HepG2 (cell line): ENCODE data around the gene RPA1. TPM values are rescaled to one million over a fixed set of nuclear protein-coding genes. Genes with fewer than 3 reads are reported as not detected.

Experiments
- ESRRA ChIP-seq: sonication (generic); formaldehyde crosslinking; IDR thresholded peaks from 2 replicates; pipeline ENCODE4 v1.5.1; 2020; ENCODE audit warnings: mild to moderate bottlenecking, low read depth, missing genetic modification reagents
- FOXP1 ChIP-seq, 2 experiments: fragments of 450-650 bp in 1 of 2; IDR thresholded peaks; 2 replicates each; pipeline ENCODE4 v1.6.1; 2017 to 2018; ENCODE audit warnings: antibody characterized with exemption in 1 of 2
- GATAD1 ChIP-seq: IDR thresholded peaks from 2 replicates; pipeline ENCODE4 v1.6.1; 2016; ENCODE audit warnings: missing genetic modification reagents, missing compliant biosample characterization
- GFI1 ChIP-seq: sonication (generic); formaldehyde crosslinking; IDR thresholded peaks from 2 replicates; pipeline ENCODE4 v1.5.0; 2020; ENCODE audit warnings: missing genetic modification reagents, mild to moderate bottlenecking, borderline replicate concordance
- HDAC2 ChIP-seq: sonication (generic); formaldehyde crosslinking; IDR thresholded peaks from 2 replicates; pipeline ENCODE4 v1.4.0; 2020; ENCODE audit warnings: missing genetic modification reagents
- KLF9 ChIP-seq: IDR thresholded peaks from 2 replicates; pipeline ENCODE4 v1.6.1; 2016; ENCODE audit warnings: low read depth
- MIXL1 ChIP-seq: IDR thresholded peaks from 2 replicates; pipeline ENCODE4 v1.6.1; 2016
- MTA3 ChIP-seq: sonication (generic); formaldehyde crosslinking; IDR thresholded peaks from 2 replicates; pipeline ENCODE4 v1.4.0; 2020; ENCODE audit warnings: missing genetic modification reagents
- POLR2AphosphoS5 ChIP-seq: IDR thresholded peaks from 2 replicates; pipeline ENCODE4 v1.6.1; 2012; ENCODE audit warnings: low read depth, low read length
- RCOR2 ChIP-seq: IDR thresholded peaks from 2 replicates; pipeline ENCODE4 v1.6.1; 2016; ENCODE audit warnings: missing biosample characterization, missing genetic modification reagents
- RFX1 ChIP-seq: fragments of 450-650 bp; IDR thresholded peaks from 2 replicates; pipeline ENCODE4 v1.6.1; 2017
- ZC3H13 ChIP-seq: sonication (generic); formaldehyde crosslinking; IDR thresholded peaks from 2 replicates; pipeline ENCODE4 v1.8.1; 2023; ENCODE audit warnings: mild to moderate bottlenecking, missing genetic modification reagents, moderate library complexity
- ZFP62 ChIP-seq: sonication (generic); formaldehyde crosslinking; IDR thresholded peaks from 2 replicates; pipeline ENCODE4 v1.4.0; 2020; ENCODE audit warnings: missing genetic modification reagents
- ZNF143 ChIP-seq: sonication (generic); formaldehyde crosslinking; IDR thresholded peaks from 2 replicates; pipeline ENCODE4 v1.4.0; 2020; ENCODE audit warnings: missing genetic modification reagents
- ZNF180 ChIP-seq: sonication (generic); formaldehyde crosslinking; IDR thresholded peaks from 2 replicates; pipeline ENCODE4 v1.4.0; 2020; ENCODE audit warnings: low read depth, missing genetic modification reagents, borderline replicate concordance
- ZNF224 ChIP-seq: sonication (generic); formaldehyde crosslinking; IDR thresholded peaks from 2 replicates; pipeline ENCODE4 v1.5.0; 2020; ENCODE audit warnings: mild to moderate bottlenecking, missing genetic modification reagents
- ZNF225 ChIP-seq: sonication (generic); formaldehyde crosslinking; IDR thresholded peaks from 2 replicates; pipeline ENCODE4 v1.4.0; 2020; ENCODE audit warnings: mild to moderate bottlenecking, missing genetic modification reagents
- ZNF329 ChIP-seq: sonication (generic); formaldehyde crosslinking; IDR thresholded peaks from 2 replicates; pipeline ENCODE4 v1.9.0; 2021; ENCODE audit warnings: low read depth, mild to moderate bottlenecking, missing genetic modification reagents
- ZNF333 ChIP-seq: sonication (generic); formaldehyde crosslinking; IDR thresholded peaks from 2 replicates; pipeline ENCODE4 v1.4.0; 2020; ENCODE audit warnings: mild to moderate bottlenecking, missing genetic modification reagents, borderline replicate concordance
- ZNF430 ChIP-seq: sonication (generic); formaldehyde crosslinking; IDR thresholded peaks from 2 replicates; pipeline ENCODE4 v1.9.0; 2021; ENCODE audit warnings: mild to moderate bottlenecking, missing genetic modification reagents
- ZNF557 ChIP-seq: sonication (generic); formaldehyde crosslinking; IDR thresholded peaks from 2 replicates; pipeline ENCODE4 v1.4.0; 2020; ENCODE audit warnings: missing genetic modification reagents
- ZNF572 ChIP-seq: sonication (generic); formaldehyde crosslinking; IDR thresholded peaks from 2 replicates; pipeline ENCODE4 v1.5.1; 2020; ENCODE audit warnings: mild to moderate bottlenecking, missing genetic modification reagents
- ZNF616 ChIP-seq: sonication (generic); formaldehyde crosslinking; IDR thresholded peaks from 2 replicates; pipeline ENCODE4 v1.5.0; 2020; ENCODE audit warnings: low read depth, mild to moderate bottlenecking, missing genetic modification reagents
- ZNF746 ChIP-seq: sonication (generic); formaldehyde crosslinking; IDR thresholded peaks from 2 replicates; pipeline ENCODE4 v1.8.0; 2022; ENCODE audit warnings: mild to moderate bottlenecking, missing genetic modification reagents
- ZNF788 ChIP-seq: sonication (generic); formaldehyde crosslinking; IDR thresholded peaks from 2 replicates; pipeline ENCODE4 v1.5.0; 2020; ENCODE audit warnings: mild to moderate bottlenecking, missing genetic modification reagents, borderline replicate concordance
- ZSCAN25 ChIP-seq: sonication (generic); formaldehyde crosslinking; IDR thresholded peaks from 2 replicates; pipeline ENCODE4 v1.8.0; 2022; ENCODE audit warnings: mild to moderate bottlenecking, missing genetic modification reagents
- polyA plus RNA-seq, 8 experiments: library from polyadenylated mRNA; depleted of rRNA in 3 of 8; stranded (reverse) in 7 of 8; unstranded in 1 of 8; fragments of >200 nt; fragmentation: Illumina TruSeq in 4 of 8; extraction: Trizol in 4 of 8; gene quantifications; 2 replicates each; pipeline versions ENCODE4 v1.2.1 to v1.2.3, GENCODE V29; 2011 to 2016; ENCODE audit warnings: low read depth in 4 of 8, missing spikeins in 1 of 8, mixed read lengths in 1 of 8; ENCODE audit not compliant: insufficient read depth in 1 of 8
- total RNA-seq, 5 experiments: library from RNA; depleted of rRNA; stranded (reverse); fragments of >200 nt; fragmentation: Illumina TruSeq; extraction: Trizol; gene quantifications; 2 replicates each; pipeline ENCODE4 v1.2.3, GENCODE V29; 2016; ENCODE audit warnings: low read depth in 1 of 5
- TF ChIP-seq, protein P1 (sequence below): sonication (generic); formaldehyde crosslinking; IDR thresholded peaks from 2 replicates; pipeline ENCODE4 v1.5.0; 2020; ENCODE audit warnings: missing genetic modification reagents
- TF ChIP-seq, protein P2 (sequence below): sonication (generic); formaldehyde crosslinking; conservative IDR thresholded peaks from 2 replicates; pipeline ENCODE4 v1.5.0; 2020; ENCODE audit warnings: missing genetic modification reagents
- TF ChIP-seq, protein P3 (sequence below): sonication (generic); formaldehyde crosslinking; IDR thresholded peaks from 2 replicates; pipeline ENCODE4 v1.9.0; 2021; ENCODE audit warnings: missing genetic modification reagents, mild to moderate bottlenecking, borderline replicate concordance

The RPA1 gene
- total and polyA plus RNA-seq, 2 of the 13 experiments (the other 11 are each of a cell fraction or from before 2014, with no cell fraction given): 13.9 to 37.6 TPM

DNA sequence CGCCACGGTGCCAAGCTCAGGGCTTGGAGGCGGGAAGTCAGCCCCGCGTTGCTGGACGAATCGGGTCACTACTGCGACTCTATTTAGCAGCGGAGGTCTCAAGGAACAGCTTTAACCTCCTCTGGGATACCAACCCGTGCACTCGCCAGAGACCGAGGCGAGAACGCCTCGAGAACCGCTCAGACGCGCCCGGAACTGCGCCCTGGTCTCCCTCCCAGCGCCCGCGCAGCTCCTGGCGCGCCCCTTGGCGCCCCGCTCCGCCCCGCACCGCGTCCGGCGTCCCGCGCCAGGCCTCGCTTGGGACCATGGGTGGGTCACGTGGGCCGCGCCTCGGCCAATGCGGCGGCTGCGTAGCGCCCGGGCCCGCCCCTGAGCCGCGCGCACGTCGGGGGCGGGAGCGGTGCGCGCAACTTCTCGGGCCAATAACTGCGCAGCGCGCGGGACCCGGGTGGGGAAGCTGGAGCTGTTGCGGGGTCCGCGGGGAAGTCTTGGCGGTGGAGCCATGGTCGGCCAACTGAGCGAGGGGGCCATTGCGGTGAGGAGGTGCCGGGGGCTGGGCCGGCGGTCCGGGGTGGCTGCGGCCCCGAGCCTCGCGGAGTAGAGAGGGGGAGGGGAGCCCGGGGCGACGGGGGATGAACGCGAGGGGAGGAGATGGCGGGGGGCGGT is at the start of gene RPA1, which contains the start of gene SMYD4 (continued):
- TF ChIP-seq ZNF430 (CRISPR knock-in tag): no peak
- TF ChIP-seq ZFP62 (CRISPR knock-in tag): no peak
- TF ChIP-seq POLR2AphosphoS5: peak; percentile 75
- TF ChIP-seq ZNF557 (CRISPR knock-in tag): no peak
- peak; percentile 67; the same call in 1 of the 2 replicates for TF ChIP-seq ZSCAN25 (CRISPR knock-in tag)
- no peak for TF ChIP-seq ZNF224 (CRISPR knock-in tag)
- TF ChIP-seq ZNF329: no peak
- no peak for TF ChIP-seq RCOR2 (CRISPR knock-in tag)
- TF ChIP-seq ZNF333 (CRISPR knock-in tag): peak; percentile 88; the same call in 1 of the 2 replicates
- TF ChIP-seq ZNF143 (CRISPR knock-in tag): peak; percentile 81
- TF ChIP-seq GATAD1 (CRISPR knock-in tag): peak; percentile 77
- no peak for TF ChIP-seq ZNF616 (CRISPR knock-in tag)
- TF ChIP-seq ZNF572 (CRISPR knock-in tag): no peak
- TF ChIP-seq, protein P1, sequence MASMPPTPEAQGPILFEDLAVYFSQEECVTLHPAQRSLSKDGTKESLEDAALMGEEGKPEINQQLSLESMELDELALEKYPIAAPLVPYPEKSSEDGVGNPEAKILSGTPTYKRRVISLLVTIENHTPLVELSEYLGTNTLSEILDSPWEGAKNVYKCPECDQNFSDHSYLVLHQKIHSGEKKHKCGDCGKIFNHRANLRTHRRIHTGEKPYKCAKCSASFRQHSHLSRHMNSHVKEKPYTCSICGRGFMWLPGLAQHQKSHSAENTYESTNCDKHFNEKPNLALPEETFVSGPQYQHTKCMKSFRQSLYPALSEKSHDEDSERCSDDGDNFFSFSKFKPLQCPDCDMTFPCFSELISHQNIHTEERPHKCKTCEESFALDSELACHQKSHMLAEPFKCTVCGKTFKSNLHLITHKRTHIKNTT: no peak
- TF ChIP-seq GFI1: no peak
- no peak for TF ChIP-seq FOXP1 (IDR thresholded peaks at IDR 0.05)
- TF ChIP-seq FOXP1 (CRISPR knock-in tag; IDR thresholded peaks at IDR 0.05): no peak
- TF ChIP-seq ZNF788 (CRISPR knock-in tag): 0 out of 2 replicates have a peak, but pooled peaks have one; percentile 21
- TF ChIP-seq ZNF180 (CRISPR knock-in tag): no peak
- TF ChIP-seq, protein P2, sequence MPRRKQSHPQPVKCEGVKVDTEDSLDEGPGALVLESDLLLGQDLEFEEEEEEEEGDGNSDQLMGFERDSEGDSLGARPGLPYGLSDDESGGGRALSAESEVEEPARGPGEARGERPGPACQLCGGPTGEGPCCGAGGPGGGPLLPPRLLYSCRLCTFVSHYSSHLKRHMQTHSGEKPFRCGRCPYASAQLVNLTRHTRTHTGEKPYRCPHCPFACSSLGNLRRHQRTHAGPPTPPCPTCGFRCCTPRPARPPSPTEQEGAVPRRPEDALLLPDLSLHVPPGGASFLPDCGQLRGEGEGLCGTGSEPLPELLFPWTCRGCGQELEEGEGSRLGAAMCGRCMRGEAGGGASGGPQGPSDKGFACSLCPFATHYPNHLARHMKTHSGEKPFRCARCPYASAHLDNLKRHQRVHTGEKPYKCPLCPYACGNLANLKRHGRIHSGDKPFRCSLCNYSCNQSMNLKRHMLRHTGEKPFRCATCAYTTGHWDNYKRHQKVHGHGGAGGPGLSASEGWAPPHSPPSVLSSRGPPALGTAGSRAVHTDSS (CRISPR knock-in tag): no peak
- no peak for TF ChIP-seq KLF9 (CRISPR knock-in tag)
- TF ChIP-seq ESRRA (CRISPR knock-in tag): no peak
- TF ChIP-seq, protein P3, sequence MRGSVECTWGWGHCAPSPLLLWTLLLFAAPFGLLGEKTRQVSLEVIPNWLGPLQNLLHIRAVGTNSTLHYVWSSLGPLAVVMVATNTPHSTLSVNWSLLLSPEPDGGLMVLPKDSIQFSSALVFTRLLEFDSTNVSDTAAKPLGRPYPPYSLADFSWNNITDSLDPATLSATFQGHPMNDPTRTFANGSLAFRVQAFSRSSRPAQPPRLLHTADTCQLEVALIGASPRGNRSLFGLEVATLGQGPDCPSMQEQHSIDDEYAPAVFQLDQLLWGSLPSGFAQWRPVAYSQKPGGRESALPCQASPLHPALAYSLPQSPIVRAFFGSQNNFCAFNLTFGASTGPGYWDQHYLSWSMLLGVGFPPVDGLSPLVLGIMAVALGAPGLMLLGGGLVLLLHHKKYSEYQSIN (CRISPR knock-in tag): no peak
- no peak for TF ChIP-seq HDAC2 (CRISPR knock-in tag)
- TF ChIP-seq ZNF746 (CRISPR knock-in tag): no peak
- no peak for TF ChIP-seq ZNF225 (CRISPR knock-in tag)
- TF ChIP-seq RFX1: no peak
- no peak; the same call in 1 of the 2 replicates for TF ChIP-seq ZC3H13 (CRISPR knock-in tag)
- TF ChIP-seq MTA3 (CRISPR knock-in tag): no peak
- TF ChIP-seq MIXL1 (CRISPR knock-in tag): no peak
